ENCODE results near the gene SRSF8. TPM values are rescaled to one million over a fixed set of nuclear protein-coding genes. Genes with fewer than 3 reads are reported as not detected.
A peak's percentile ranks its signal among the peaks of the same experiment; 100 is the strongest.

Gene SRSF8
- total and polyA plus RNA-seq, 7 donors: 17.7 to 35.3 (median 26.6) TPM

DNA sequence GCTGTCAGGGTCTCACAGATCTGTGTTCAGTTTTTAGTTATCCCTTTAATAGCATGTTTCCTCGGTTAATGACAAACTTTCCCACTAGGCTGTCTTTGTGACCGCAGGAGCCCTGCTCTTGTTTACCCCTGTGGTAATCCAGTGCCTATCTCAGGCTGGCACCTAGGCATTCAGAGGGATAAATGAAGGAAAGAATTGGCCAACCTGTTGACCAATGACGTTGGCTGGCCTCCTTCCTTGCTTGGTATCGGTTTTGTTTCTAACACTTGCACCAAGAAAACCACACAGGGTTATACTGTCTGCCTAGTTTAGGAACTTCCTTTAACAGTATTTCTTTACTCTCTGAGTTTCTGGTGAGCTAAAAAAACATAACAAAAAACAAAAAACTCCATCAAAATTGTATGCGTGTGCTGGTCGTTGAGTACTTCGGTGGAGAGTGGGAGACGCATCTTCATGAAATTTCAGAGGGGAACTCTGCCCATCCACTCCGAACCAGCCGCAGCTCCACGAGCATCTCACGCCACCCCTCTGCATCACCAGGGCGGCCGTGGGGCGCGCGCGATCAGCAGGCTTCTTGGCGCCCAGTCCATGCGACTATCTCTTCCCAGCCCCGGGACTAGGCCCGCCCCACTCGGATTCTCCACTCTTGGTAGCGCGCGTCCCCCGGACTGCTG, 22.4 kb downstream of the SRSF8 start:
- no peak for TF ChIP-seq CTCF (IDR thresholded peaks at IDR 0.05)
- DNase-seq: no peak
- Histone ChIP-seq H3K27ac (peak overlapping the region; percentile 90), H3K9me3 (no peaks in the 10 kb centered on the region), H3K27me3 (ENCODE audit: insufficient read depth in 3 of 3, low read length in 2 of 3) (no peaks in the 10 kb centered on the region), H3K36me3 (ENCODE audit: insufficient read depth in 1 of 2, low read depth in 1 of 2) (no peaks in the 10 kb centered on the region), H3K4me1 (peaks cover 42% of the 10 kb centered on the region), H3K4me3 (peak overlapping the region; percentile 78)
- WGBS, 3 donors: 8 to 9% (median 8%) methylated on average over 27 of the region's 27 CpGs
- ATAC-seq: peak; percentile 53 to 73 (median 61)
- intact Hi-C loops (cut with DNase I): loop anchor here in 1 of 2 donors (2.0 kb wide), 1 partner anchor 14 kb away; no protein-coding TSS in a partner anchor

GRCh38 chr11:95089620-95090542, 23.2 kb downstream of the SRSF8 start, which contains the start of gene ENDOD1:
Gene ENDOD1 (plus strand): TSS chr11:95089846. CDS start chr11:95089928, 82 bp downstream.
- no peaks in the 10 kb centered on the region for H3K36me3 ChIP-seq (ENCODE audit: insufficient read depth in 1 of 2, low read depth in 1 of 2)
- H3K9me3 ChIP-seq: no peaks in the 10 kb centered on the region
- intact Hi-C loops (cut with DNase I): loop anchor here in 1 of 2 donors (2.0 kb wide), 1 partner anchor 15 kb away; no protein-coding TSS in a partner anchor
- TF ChIP-seq CTCF (IDR thresholded peaks at IDR 0.05): no peak
- 0 to 1% (median 0%) methylated on average over 76 to 106 of the region's 106 CpGs for WGBS, 3 donors
- peaks cover 49% of the 10 kb centered on the region for H3K4me1 ChIP-seq
- peak within 1 kb of the TSS; percentile 90 for H3K27ac ChIP-seq
- peak; percentile 92 to 95 (median 94) for ATAC-seq
- peak within 1 kb of the TSS; percentile 78 for H3K4me3 ChIP-seq
- H3K27me3 ChIP-seq (ENCODE audit: insufficient read depth in 3 of 3, low read length in 2 of 3): no peaks in the 10 kb centered on the region
- peak; percentile 86 to 92 for DNase-seq

GRCh38 chr11:95091663-95092180, 25.0 kb downstream of the SRSF8 start:
- no peaks in the 10 kb centered on the region for H3K9me3 ChIP-seq
- H3K27me3 ChIP-seq (ENCODE audit: insufficient read depth in 3 of 3, low read length in 2 of 3): no peaks in the 10 kb centered on the region
- peak overlapping the region; percentile 90 for H3K27ac ChIP-seq
- DNase-seq (no peak), ATAC-seq (no peak)
- TF ChIP-seq CTCF (IDR thresholded peaks at IDR 0.05): no peak
- H3K4me1 ChIP-seq: peaks cover 65% of the 10 kb centered on the region
- H3K4me3 ChIP-seq: peak overlapping the region; percentile 78
- H3K36me3 ChIP-seq (ENCODE audit: insufficient read depth in 1 of 2, low read depth in 1 of 2): no peaks in the 10 kb centered on the region
- intact Hi-C loops (cut with DNase I): no loop called here

DNA sequence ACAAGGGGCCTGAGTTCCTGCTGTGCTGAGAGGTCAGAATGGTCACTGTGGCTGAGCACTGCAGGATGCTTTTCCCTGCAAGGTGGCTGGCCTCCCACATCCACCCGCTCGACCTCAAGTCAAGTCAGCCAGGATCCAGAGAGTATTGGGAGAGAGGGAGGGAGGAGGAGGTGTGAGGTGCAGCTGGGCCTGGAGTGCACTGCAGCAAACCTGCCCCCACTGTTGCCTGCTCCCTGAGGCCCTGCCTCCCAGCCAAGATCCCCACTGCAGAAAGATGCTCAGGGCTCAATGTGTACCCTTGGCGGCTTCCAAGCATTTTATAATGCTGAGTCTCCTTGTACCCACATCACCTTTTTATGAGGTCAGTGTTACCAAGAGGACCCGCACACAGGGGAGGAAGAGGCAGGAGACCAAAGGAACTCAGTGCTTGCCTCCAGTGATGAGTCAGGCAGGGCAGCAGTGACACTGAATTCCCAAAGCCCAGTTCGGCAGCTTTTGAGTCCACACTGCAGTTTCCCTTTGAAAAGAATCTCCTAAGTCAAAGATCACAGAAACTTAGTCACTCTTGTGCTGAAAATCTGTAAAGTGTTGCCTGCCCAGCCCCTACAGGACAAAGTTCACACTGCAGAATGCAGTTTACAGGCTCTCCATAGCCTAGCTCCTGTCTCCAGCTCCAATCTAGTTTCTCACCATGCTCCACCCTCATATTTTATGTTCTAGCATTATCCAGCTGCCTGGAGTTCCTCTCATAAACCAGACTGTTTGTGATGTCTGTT, 26.0 kb downstream of the SRSF8 start:
- WGBS, 3 donors: 35 to 51% (median 38%) methylated on average over 5 of the region's 5 CpGs
- peak; percentile 46 for TF ChIP-seq CTCF (IDR thresholded peaks at IDR 0.05)
- Histone ChIP-seq H3K4me1 (peaks cover 76% of the 10 kb centered on the region), H3K4me3 (no peak overlapping the region), H3K27me3 (ENCODE audit: insufficient read depth in 3 of 3, low read length in 2 of 3) (no peaks in the 10 kb centered on the region), H3K9me3 (no peaks in the 10 kb centered on the region), H3K27ac (peak overlapping the region; percentile 90), H3K36me3 (ENCODE audit: insufficient read depth in 1 of 2, low read depth in 1 of 2) (no peaks in the 10 kb centered on the region)
- ATAC-seq (peak in 3 of 4 donors; percentile 41 to 63 (median 43)), DNase-seq (peak in 1 of 2 donors; percentile 55)
- intact Hi-C loops (cut with DNase I): no loop called here

All from psoas muscle (tissue), 8 donors.